Measurements from ENCODE around the gene GRIN1. TPM values are rescaled to one million over a fixed set of nuclear protein-coding genes. Genes with fewer than 3 reads are reported as not detected.

GRIN1 gene
- total and polyA plus RNA-seq, 2 of the 13 experiments (the other 11 are each of a cell fraction or from before 2014, with no cell fraction given), result 0.13 TPM; not detected in 1

DNA sequence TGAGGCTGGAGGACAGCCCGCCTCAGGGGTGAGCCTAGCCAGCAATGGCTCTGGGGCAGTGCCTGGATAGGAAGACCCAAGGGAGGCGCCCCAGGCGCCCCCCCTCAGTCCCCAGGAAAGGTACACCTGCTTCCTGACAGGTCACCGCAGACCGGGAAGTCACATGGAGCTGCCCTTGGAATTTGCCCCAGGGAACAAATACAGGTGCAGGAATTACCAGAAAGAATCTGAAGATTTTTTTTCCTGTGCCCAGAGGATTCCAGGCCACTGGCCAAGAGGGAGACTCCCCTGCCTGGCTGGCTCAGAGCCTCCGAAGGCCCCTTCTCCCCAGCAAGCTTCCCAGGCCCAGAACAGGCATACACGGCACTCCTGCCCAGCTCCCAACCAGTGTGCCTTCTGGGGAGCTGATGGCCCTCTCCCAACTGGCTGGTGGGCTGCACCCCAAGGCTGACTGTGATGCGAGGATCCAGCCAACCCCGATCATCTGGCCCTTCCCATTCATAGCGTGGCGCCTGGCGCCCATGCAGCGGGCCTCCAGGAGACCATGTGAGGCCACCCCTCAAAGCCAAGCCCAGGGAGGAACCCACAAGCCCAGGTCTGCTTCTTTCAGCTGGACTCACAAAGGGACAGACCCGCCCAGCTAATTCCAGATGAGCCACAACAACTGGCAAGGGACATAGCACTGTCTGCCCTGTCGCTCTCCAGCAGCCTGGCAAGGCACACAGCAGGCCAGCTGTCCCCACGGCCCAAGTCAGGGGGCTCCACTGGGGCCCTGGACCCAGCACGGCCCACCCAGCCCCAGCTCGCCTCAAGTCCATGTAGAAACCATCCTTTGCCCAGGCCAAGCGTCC lies 59.3 kb downstream of the GRIN1 start (continued):
- TF ChIP-seq, protein P1, sequence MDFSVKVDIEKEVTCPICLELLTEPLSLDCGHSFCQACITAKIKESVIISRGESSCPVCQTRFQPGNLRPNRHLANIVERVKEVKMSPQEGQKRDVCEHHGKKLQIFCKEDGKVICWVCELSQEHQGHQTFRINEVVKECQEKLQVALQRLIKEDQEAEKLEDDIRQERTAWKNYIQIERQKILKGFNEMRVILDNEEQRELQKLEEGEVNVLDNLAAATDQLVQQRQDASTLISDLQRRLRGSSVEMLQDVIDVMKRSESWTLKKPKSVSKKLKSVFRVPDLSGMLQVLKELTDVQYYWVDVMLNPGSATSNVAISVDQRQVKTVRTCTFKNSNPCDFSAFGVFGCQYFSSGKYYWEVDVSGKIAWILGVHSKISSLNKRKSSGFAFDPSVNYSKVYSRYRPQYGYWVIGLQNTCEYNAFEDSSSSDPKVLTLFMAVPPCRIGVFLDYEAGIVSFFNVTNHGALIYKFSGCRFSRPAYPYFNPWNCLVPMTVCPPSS (IDR thresholded peaks at IDR 0.05), result no peak
- TF ChIP-seq ZNF746 (CRISPR knock-in tag; IDR thresholded peaks at IDR 0.05), result no peak
- no peak for TF ChIP-seq RFXANK (CRISPR knock-in tag; IDR thresholded peaks at IDR 0.05)
- TF ChIP-seq ZNF235 (CRISPR knock-in tag; IDR thresholded peaks at IDR 0.05; ENCODE audit: borderline replicate concordance), result no peak
- no peak for TF ChIP-seq ZNF598 (CRISPR knock-in tag; IDR thresholded peaks at IDR 0.05; ENCODE audit: borderline replicate concordance)
- TF ChIP-seq POLR2G (IDR thresholded peaks at IDR 0.05; ENCODE audit: low read depth, low read length), result peak; percentile 24; the same call in 1 of the 2 replicates
- TF ChIP-seq SP140L (CRISPR knock-in tag; IDR thresholded peaks at IDR 0.05; ENCODE audit: borderline replicate concordance), result no peak
- no peak for TF ChIP-seq MTA1 (CRISPR knock-in tag; IDR thresholded peaks at IDR 0.05; ENCODE audit: borderline replicate concordance)
- TF ChIP-seq NRL (CRISPR knock-in tag; IDR thresholded peaks at IDR 0.05; ENCODE audit: borderline replicate concordance), result no peak
- TF ChIP-seq, protein P2, sequence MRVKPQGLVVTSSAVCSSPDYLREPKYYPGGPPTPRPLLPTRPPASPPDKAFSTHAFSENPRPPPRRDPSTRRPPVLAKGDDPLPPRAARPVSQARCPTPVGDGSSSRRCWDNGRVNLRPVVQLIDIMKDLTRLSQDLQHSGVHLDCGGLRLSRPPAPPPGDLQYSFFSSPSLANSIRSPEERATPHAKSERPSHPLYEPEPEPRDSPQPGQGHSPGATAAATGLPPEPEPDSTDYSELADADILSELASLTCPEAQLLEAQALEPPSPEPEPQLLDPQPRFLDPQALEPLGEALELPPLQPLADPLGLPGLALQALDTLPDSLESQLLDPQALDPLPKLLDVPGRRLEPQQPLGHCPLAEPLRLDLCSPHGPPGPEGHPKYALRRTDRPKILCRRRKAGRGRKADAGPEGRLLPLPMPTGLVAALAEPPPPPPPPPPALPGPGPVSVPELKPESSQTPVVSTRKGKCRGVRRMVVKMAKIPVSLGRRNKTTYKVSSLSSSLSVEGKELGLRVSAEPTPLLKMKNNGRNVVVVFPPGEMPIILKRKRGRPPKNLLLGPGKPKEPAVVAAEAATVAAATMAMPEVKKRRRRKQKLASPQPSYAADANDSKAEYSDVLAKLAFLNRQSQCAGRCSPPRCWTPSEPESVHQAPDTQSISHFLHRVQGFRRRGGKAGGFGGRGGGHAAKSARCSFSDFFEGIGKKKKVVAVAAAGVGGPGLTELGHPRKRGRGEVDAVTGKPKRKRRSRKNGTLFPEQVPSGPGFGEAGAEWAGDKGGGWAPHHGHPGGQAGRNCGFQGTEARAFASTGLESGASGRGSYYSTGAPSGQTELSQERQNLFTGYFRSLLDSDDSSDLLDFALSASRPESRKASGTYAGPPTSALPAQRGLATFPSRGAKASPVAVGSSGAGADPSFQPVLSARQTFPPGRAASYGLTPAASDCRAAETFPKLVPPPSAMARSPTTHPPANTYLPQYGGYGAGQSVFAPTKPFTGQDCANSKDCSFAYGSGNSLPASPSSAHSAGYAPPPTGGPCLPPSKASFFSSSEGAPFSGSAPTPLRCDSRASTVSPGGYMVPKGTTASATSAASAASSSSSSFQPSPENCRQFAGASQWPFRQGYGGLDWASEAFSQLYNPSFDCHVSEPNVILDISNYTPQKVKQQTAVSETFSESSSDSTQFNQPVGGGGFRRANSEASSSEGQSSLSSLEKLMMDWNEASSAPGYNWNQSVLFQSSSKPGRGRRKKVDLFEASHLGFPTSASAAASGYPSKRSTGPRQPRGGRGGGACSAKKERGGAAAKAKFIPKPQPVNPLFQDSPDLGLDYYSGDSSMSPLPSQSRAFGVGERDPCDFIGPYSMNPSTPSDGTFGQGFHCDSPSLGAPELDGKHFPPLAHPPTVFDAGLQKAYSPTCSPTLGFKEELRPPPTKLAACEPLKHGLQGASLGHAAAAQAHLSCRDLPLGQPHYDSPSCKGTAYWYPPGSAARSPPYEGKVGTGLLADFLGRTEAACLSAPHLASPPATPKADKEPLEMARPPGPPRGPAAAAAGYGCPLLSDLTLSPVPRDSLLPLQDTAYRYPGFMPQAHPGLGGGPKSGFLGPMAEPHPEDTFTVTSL (CRISPR knock-in tag; IDR thresholded peaks at IDR 0.05; ENCODE audit: borderline replicate concordance), result no peak
- no peak for TF ChIP-seq FOSL2 (CRISPR knock-in tag; IDR thresholded peaks at IDR 0.05)
- TF ChIP-seq, protein P3, sequence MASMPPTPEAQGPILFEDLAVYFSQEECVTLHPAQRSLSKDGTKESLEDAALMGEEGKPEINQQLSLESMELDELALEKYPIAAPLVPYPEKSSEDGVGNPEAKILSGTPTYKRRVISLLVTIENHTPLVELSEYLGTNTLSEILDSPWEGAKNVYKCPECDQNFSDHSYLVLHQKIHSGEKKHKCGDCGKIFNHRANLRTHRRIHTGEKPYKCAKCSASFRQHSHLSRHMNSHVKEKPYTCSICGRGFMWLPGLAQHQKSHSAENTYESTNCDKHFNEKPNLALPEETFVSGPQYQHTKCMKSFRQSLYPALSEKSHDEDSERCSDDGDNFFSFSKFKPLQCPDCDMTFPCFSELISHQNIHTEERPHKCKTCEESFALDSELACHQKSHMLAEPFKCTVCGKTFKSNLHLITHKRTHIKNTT (CRISPR knock-in tag; IDR thresholded peaks at IDR 0.05), result no peak
- TF ChIP-seq, protein P4, sequence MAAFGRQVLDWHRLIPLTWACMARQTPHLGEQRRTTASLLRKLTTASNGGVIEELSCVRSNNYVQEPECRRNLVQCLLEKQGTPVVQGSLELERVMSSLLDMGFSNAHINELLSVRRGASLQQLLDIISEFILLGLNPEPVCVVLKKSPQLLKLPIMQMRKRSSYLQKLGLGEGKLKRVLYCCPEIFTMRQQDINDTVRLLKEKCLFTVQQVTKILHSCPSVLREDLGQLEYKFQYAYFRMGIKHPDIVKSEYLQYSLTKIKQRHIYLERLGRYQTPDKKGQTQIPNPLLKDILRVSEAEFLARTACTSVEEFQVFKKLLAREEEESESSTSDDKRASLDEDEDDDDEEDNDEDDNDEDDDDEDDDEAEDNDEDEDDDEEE (CRISPR knock-in tag; IDR thresholded peaks at IDR 0.05), result no peak
- TF ChIP-seq ATF7-NPFF (CRISPR knock-in tag; IDR thresholded peaks at IDR 0.05; ENCODE audit: low read depth), result no peak
- no peak for TF ChIP-seq ATM (IDR thresholded peaks at IDR 0.05; ENCODE audit: borderline replicate concordance)
- TF ChIP-seq ZKSCAN8 (CRISPR knock-in tag; IDR thresholded peaks at IDR 0.05; ENCODE audit: borderline replicate concordance), result no peak
- TF ChIP-seq POLR2AphosphoS2 (IDR thresholded peaks at IDR 0.05; ENCODE audit: low read depth, low read length), result no peak
- no peak for TF ChIP-seq IRX3 (CRISPR knock-in tag; IDR thresholded peaks at IDR 0.05; ENCODE audit: borderline replicate concordance, low read depth)

Data from HepG2 (cell line).